ENCODE results near the gene PAQR8. TPM values are rescaled to one million over a fixed set of nuclear protein-coding genes. Genes with fewer than 3 reads are reported as not detected.
A peak's percentile ranks its signal among the peaks of the same experiment; 100 is the strongest.

PAQR8 gene
- total RNA-seq, 4 donors from 2014 or later, result 27.1 to 250 (median 159) TPM

- no peak overlapping the region for H3K4me3 ChIP-seq
- in situ Hi-C loops (cut with MboI; ENCODE audit: low pct_ligation_motif_present in 1 of 4, low pct_unique_long_range_greater_than_20kb in 1 of 4, low sequenced_read_pairs in 3 of 4) (loop anchor here (5.0 to 25.0 kb wide), 5 partner anchors 130 to 250 kb away; partner anchors contain the start of gene MCM3 (in 1 of the 4)), intact Hi-C loops (cut with DNase I; ENCODE audit: low total_unique reads) (loop anchor here (2.0 to 5.0 kb wide), 2 partner anchors 179 to 245 kb away; no protein-coding TSS in a partner anchor)
- H3K4me1 ChIP-seq, result peaks cover 8 to 15% (median 11%) of the 10 kb centered on the region in 4 donors
- WGBS, 2 donors (ENCODE audit: low coverage in 1 of 2), result 90 to 92% methylated on average over 3 to 5 of the region's 5 CpGs
- H3K27ac ChIP-seq, result no peak overlapping the region
- H3K27me3 ChIP-seq, result no peaks in the 10 kb centered on the region
- DNase-seq, result no peak
- no peak for TF ChIP-seq POLR2AphosphoS5 (IDR thresholded peaks at IDR 0.05)
- TF ChIP-seq CTCF (IDR thresholded peaks at IDR 0.05), result no peak
- no peak for TF ChIP-seq POLR2A (IDR thresholded peaks at IDR 0.05)
- TF ChIP-seq EP300 (IDR thresholded peaks at IDR 0.05; ENCODE audit: low read depth), result no peak
- H3K36me3 ChIP-seq, result no peaks in the 10 kb centered on the region
- no peaks in the 10 kb centered on the region for H3K9me3 ChIP-seq
Observed at GRCh38 chr6:52417675-52418111, 55.7 kb downstream of the PAQR8 start.

GRCh38 chr6:52418606-52419005 is 56.7 kb downstream of the PAQR8 start:
- intact Hi-C loops (cut with DNase I; ENCODE audit: low total_unique reads) (loop anchor here (5.0 kb wide), 1 partner anchor 244 kb away; no protein-coding TSS in a partner anchor), in situ Hi-C loops (cut with MboI; ENCODE audit: low pct_ligation_motif_present in 1 of 4, low pct_unique_long_range_greater_than_20kb in 1 of 4, low sequenced_read_pairs in 3 of 4) (loop anchor here (5.0 to 25.0 kb wide), 5 partner anchors 131 to 249 kb away; partner anchors contain the start of gene MCM3 (in 1 of the 4))
- Histone ChIP-seq H3K4me1 (peaks cover 8 to 15% (median 11%) of the 10 kb centered on the region in 4 donors), H3K36me3 (no peaks in the 10 kb centered on the region), H3K27me3 (no peaks in the 10 kb centered on the region), H3K9me3 (no peaks in the 10 kb centered on the region), H3K27ac (no peak overlapping the region), H3K4me3 (no peak overlapping the region)
- TF ChIP-seq CTCF (IDR thresholded peaks at IDR 0.05) (no peak), EP300 (IDR thresholded peaks at IDR 0.05; ENCODE audit: low read depth) (no peak), POLR2AphosphoS5 (IDR thresholded peaks at IDR 0.05) (no peak), POLR2A (IDR thresholded peaks at IDR 0.05) (no peak)
- no peak for DNase-seq
- 67 to 94% methylated on average over 2 of the region's 2 CpGs for WGBS, 2 donors (ENCODE audit: low coverage in 1 of 2)

GRCh38 chr6:52419809-52420667 is 58.1 kb downstream of the PAQR8 start, which contains the start of gene EFHC1:
Gene EFHC1, plus strand, starts transcription at chr6:52420342. Its CDS starts 69 bp downstream, at chr6:52420411.
- Histone ChIP-seq H3K4me3 (peak within 1 kb of the TSS; percentile 52 to 81 (median 58)), H3K27me3 (no peaks in the 10 kb centered on the region), H3K4me1 (peaks cover 8 to 15% (median 11%) of the 10 kb centered on the region in 4 donors), H3K36me3 (no peaks in the 10 kb centered on the region), H3K9me3 (no peaks in the 10 kb centered on the region), H3K27ac (peak within 1 kb of the TSS; percentile 75 to 87 (median 86))
- in situ Hi-C loops (cut with MboI; ENCODE audit: low pct_ligation_motif_present in 1 of 4, low pct_unique_long_range_greater_than_20kb in 1 of 4, low sequenced_read_pairs in 3 of 4), result loop anchor here (5.0 to 25.0 kb wide), 7 partner anchors 75 to 247 kb away; partner anchors contain the start of genes MCM3 (in 1 of the 4) and TRAM2 (in 1 of the 4)
- intact Hi-C loops (cut with DNase I; ENCODE audit: low total_unique reads), result loop anchor here (5.0 to 10.0 kb wide), 2 partner anchors 85 to 242 kb away; no protein-coding TSS in a partner anchor
- WGBS, 2 donors (ENCODE audit: low coverage in 1 of 2), result 0 to 1% methylated on average over 5 to 29 of the region's 57 CpGs
- DNase-seq, result peak; percentile 99
- TF ChIP-seq POLR2A (IDR thresholded peaks at IDR 0.05) (peak; percentile 57), CTCF (IDR thresholded peaks at IDR 0.05) (no peak), POLR2AphosphoS5 (IDR thresholded peaks at IDR 0.05) (peak; percentile 71 to 91 (median 85)), EP300 (IDR thresholded peaks at IDR 0.05; ENCODE audit: low read depth) (no peak)

All from transverse colon (tissue), 4 donors.